ENCODE results near the gene CD300LD. TPM values are rescaled to one million over a fixed set of nuclear protein-coding genes. Genes with fewer than 3 reads are reported as not detected.

The CD300LD gene
- not detected in 5 replicates for total RNA-seq (2022; extraction: Qiagen RNA extraction)

GRCh38 chr17:74592087-74592990, at the start of gene CD300LD:
CD300LD (minus strand) TSS chr17:74592283; CDS start chr17:74592202, 81 bp downstream.

GRCh38 chr17:74623693-74624093, 31.6 kb upstream of the CD300LD start, which contains the start of gene CD300E:
CD300E (minus strand) TSS chr17:74623738; CDS start chr17:74623621, 117 bp downstream.

GRCh38 chr17:74567397-74567796, 24.7 kb downstream of the CD300LD start, which contains the start of gene CD300H:
CD300H (minus strand) TSS chr17:74567509.

GRCh38 chr17:74545843-74546230, 46.2 kb downstream of the CD300LD start, which contains the start of gene CD300C:
CD300C (minus strand) TSS chr17:74546115; CDS start chr17:74545782, 333 bp downstream.

GRCh38 chr17:74531231-74531761, 60.8 kb downstream of the CD300LD start, which contains the start of gene CD300LB:
CD300LB (minus strand) TSS chr17:74531475; CDS start chr17:74531350, 125 bp downstream.

Other genes starting within 250 kb of the CD300LD start
- gene BTBD17, start 230.4 kb downstream of the CD300LD start, total RNA-seq (2022; extraction: Qiagen RNA extraction) = 0.03 to 0.05 TPM in 2 of 5 replicates, not detected in the others
- gene GPR142, start 224.8 kb downstream of the CD300LD start, total RNA-seq (2022; extraction: Qiagen RNA extraction) = not detected in 5 replicates
- gene GPRC5C, start 160.2 kb downstream of the CD300LD start, total RNA-seq (2022; extraction: Qiagen RNA extraction) = 45.9 to 65.0 TPM (median 59.4 TPM) in 5 replicates
- gene CD300A, start 125.6 kb downstream of the CD300LD start, total RNA-seq (2022; extraction: Qiagen RNA extraction) = 0.06 TPM in 1 of 5 replicates, not detected in the others
- 0.05 to 0.14 TPM (median 0.05 TPM) in 4 of 5 replicates, not detected in the other for gene CD300LB, start 60.8 kb downstream of the CD300LD start, total RNA-seq (2022; extraction: Qiagen RNA extraction)
- 0.31 to 0.51 TPM (median 0.41 TPM) in 5 replicates for gene CD300C, start 46.2 kb downstream of the CD300LD start, total RNA-seq (2022; extraction: Qiagen RNA extraction)
- gene CD300H, start 24.8 kb downstream of the CD300LD start, total RNA-seq (2022; extraction: Qiagen RNA extraction) = 0.12 to 0.72 TPM (median 0.43 TPM) in 4 of 5 replicates, not detected in the other
- gene CD300E, start 31.5 kb upstream of the CD300LD start, total RNA-seq (2022; extraction: Qiagen RNA extraction) = not detected in 5 replicates
- not detected in 5 replicates for gene CD300LF, start 120.6 kb upstream of the CD300LD start, total RNA-seq (2022; extraction: Qiagen RNA extraction)
- 0.87 to 1.4 TPM (median 1.2 TPM) in 5 replicates for gene RAB37, start 145.0 kb upstream of the CD300LD start, total RNA-seq (2022; extraction: Qiagen RNA extraction)
- gene NHERF1, start 156.3 kb upstream of the CD300LD start, total RNA-seq (2022; extraction: Qiagen RNA extraction) = 35.6 to 44.7 TPM (median 41.4 TPM) in 5 replicates
- 48.3 to 56.2 TPM (median 54.1 TPM) in 5 replicates for gene NAT9, start 184.1 kb upstream of the CD300LD start, total RNA-seq (2022; extraction: Qiagen RNA extraction)